Neuronal stem cell (in vitro differentiated cells): ENCODE results near the gene PGA3.

Source experiments
- DNase-seq: peaks from one replicate; pipeline ENCODE4 v3.0.0-alpha.2; 2013; ENCODE audit warnings: low spot score
- H2AFZ ChIP-seq: one replicate; pipeline ENCODE4 v1.6.1; 2013; ENCODE audit warnings: mild to moderate bottlenecking, low read length, inconsistent platforms
- H2AK5ac ChIP-seq: 2 replicates; pipeline ENCODE4 v1.6.1; 2013; ENCODE audit warnings: low read depth, mild to moderate bottlenecking, inconsistent platforms, low read length, moderate library complexity, mixed read lengths
- H2BK120ac ChIP-seq: 2 replicates; pipeline ENCODE4 v1.6.1; 2013; ENCODE audit warnings: low read depth, mild to moderate bottlenecking, inconsistent platforms, low read length, moderate library complexity, mixed read lengths
- H2BK12ac ChIP-seq: one replicate; pipeline ENCODE4 v1.6.1; 2013; ENCODE audit warnings: low read length, inconsistent platforms
- H2BK15ac ChIP-seq: 2 replicates; pipeline ENCODE4 v1.6.1; 2013; ENCODE audit warnings: mild to moderate bottlenecking, low read length, inconsistent platforms, mixed read lengths
- H2BK5ac ChIP-seq: one replicate; pipeline ENCODE4 v1.6.1; 2013; ENCODE audit warnings: inconsistent platforms, mild to moderate bottlenecking, low read length, moderate library complexity
- H3K14ac ChIP-seq: one replicate; pipeline ENCODE4 v1.6.1; 2013; ENCODE audit warnings: low read length, inconsistent platforms
- H3K18ac ChIP-seq: 2 replicates; pipeline ENCODE4 v1.6.1; 2013; ENCODE audit warnings: low read length, inconsistent platforms
- H3K23ac ChIP-seq: 2 replicates; pipeline ENCODE4 v1.6.1; 2013; ENCODE audit warnings: low read depth, mild to moderate bottlenecking, mixed read lengths, low read length, inconsistent platforms; ENCODE audit not compliant: poor library complexity
- H3K27ac ChIP-seq: replicated peaks from 3 replicates; pipeline ENCODE4 v1.5.1; 2013; ENCODE audit warnings: low read length, inconsistent platforms
- H3K27me3 ChIP-seq, 3 experiments: 2 replicates each; pipeline ENCODE4 v1.6.1; 2013; ENCODE audit warnings: low read length in 3 of 3, mild to moderate bottlenecking in 2 of 3, inconsistent platforms in 1 of 3, low read depth in 1 of 3, mixed read lengths in 1 of 3, moderate library complexity in 1 of 3; ENCODE audit not compliant: control insufficient read depth in 3 of 3, insufficient read depth in 3 of 3
- H3K36me3 ChIP-seq, 2 donors: replicated peaks in 1 of 2; 2 replicates each; pipeline ENCODE4 v1.6.1; 2013; ENCODE audit warnings: low read length in 2 of 2; ENCODE audit not compliant: control insufficient read depth in 2 of 2, insufficient read depth in 2 of 2
- H3K4ac ChIP-seq: 2 replicates; pipeline ENCODE4 v1.6.1; 2013; ENCODE audit warnings: inconsistent platforms, mild to moderate bottlenecking, low read length, moderate library complexity
- H3K4me1 ChIP-seq, 2 donors: 1 replicate in 1 of 2; 2 replicates in 1 of 2; pipeline ENCODE4 v1.6.1; 2013; ENCODE audit warnings: low read length in 2 of 2, low read depth in 1 of 2; ENCODE audit not compliant: control insufficient read depth in 2 of 2, insufficient read depth in 1 of 2
- H3K4me2 ChIP-seq: one replicate; pipeline ENCODE4 v1.6.1; 2013; ENCODE audit warnings: mild to moderate bottlenecking, low read length, inconsistent platforms; ENCODE audit not compliant: insufficient read depth, poor library complexity, severe bottlenecking
- H3K4me3 ChIP-seq, 2 donors: 2 replicates each; pipeline ENCODE4 v1.5.1; 2013; ENCODE audit warnings: low read length in 2 of 2, mild to moderate bottlenecking in 2 of 2, inconsistent platforms in 1 of 2, moderate library complexity in 1 of 2
- H3K79me1 ChIP-seq: one replicate; pipeline ENCODE4 v1.6.1; 2013; ENCODE audit warnings: low read depth, mild to moderate bottlenecking, inconsistent platforms, low read length, moderate library complexity
- H3K9ac ChIP-seq: one replicate; pipeline ENCODE4 v1.6.1; 2013; ENCODE audit warnings: mild to moderate bottlenecking, low read depth, low read length, inconsistent platforms; ENCODE audit not compliant: poor library complexity
- H3K9me3 ChIP-seq, 2 donors: replicated peaks in 1 of 2; 2 replicates each; pipeline versions ENCODE3 to v1.6.1; 2013; ENCODE audit warnings: low read length in 2 of 2, mild to moderate bottlenecking in 2 of 2, inconsistent platforms in 1 of 2, low read depth in 1 of 2, mixed read lengths in 1 of 2, moderate library complexity in 1 of 2; ENCODE audit not compliant: control insufficient read depth in 2 of 2, insufficient read depth in 1 of 2
- H4K8ac ChIP-seq: one replicate; pipeline ENCODE4 v1.6.1; 2013; ENCODE audit warnings: low read depth, mild to moderate bottlenecking, inconsistent platforms, low read length, moderate library complexity
- H4K91ac ChIP-seq: one replicate; pipeline ENCODE4 v1.6.1; 2013; ENCODE audit warnings: low read length, low read depth, mild to moderate bottlenecking, inconsistent platforms; ENCODE audit not compliant: poor library complexity
- WGBS, 2 donors: extraction: QIAGEN DNeasy Blood & Tissue Kit; methylation state at CpG; one replicate each; pipeline ENCODE4 v1.1.7; 2013; ENCODE audit warnings: missing lambda C conversion rate in 2 of 2, mixed read lengths in 1 of 2; ENCODE audit not compliant: insufficient read length in 2 of 2, insufficient replicate concordance in 1 of 2; ENCODE audit errors: extremely low coverage in 2 of 2; 5-methylcytosine and 5-hydroxymethylcytosine counted together

The PGA3 gene

GRCh38 chr11:61168042-61168688, 35.1 kb upstream of the PGA3 start:
- no peak overlapping the region for H3K4me2 ChIP-seq
- H3K23ac ChIP-seq: no peak overlapping the region
- H3K14ac ChIP-seq: no peak overlapping the region
- no peak overlapping the region for H2AFZ ChIP-seq
- H3K27me3 ChIP-seq: peaks cover 0 to 3% (median 0%) of the 10 kb centered on the region in 3 experiments
- no peak overlapping the region for H3K4me3 ChIP-seq
- WGBS, 2 donors: no CpG with 5 or more reads among the region's 9 CpGs
- H3K18ac ChIP-seq: no peak overlapping the region
- no peak overlapping the region for H4K8ac ChIP-seq
- H3K4ac ChIP-seq: no peak overlapping the region
- H2AK5ac ChIP-seq: no peak overlapping the region
- no peak overlapping the region for H3K27ac ChIP-seq
- no peak overlapping the region for H3K9ac ChIP-seq
- H2BK120ac ChIP-seq: no peak overlapping the region
- H2BK15ac ChIP-seq: no peak overlapping the region
- H2BK5ac ChIP-seq: no peak overlapping the region
- no peak for DNase-seq
- H3K4me1 ChIP-seq: peaks cover 0 to 4% of the 10 kb centered on the region in 2 donors
- no peaks in the 10 kb centered on the region for H3K36me3 ChIP-seq
- H4K91ac ChIP-seq: no peak overlapping the region
- no peak overlapping the region for H2BK12ac ChIP-seq
- no peaks in the 10 kb centered on the region for H3K79me1 ChIP-seq
- H3K9me3 ChIP-seq: peaks cover 3 to 4% of the 10 kb centered on the region in 2 donors

- WGBS, 2 donors: no CpG with 5 or more reads among the region's 1 CpG
- peaks cover 0 to 4% of the 10 kb centered on the region in 2 donors for H3K4me1 ChIP-seq
- no peak overlapping the region for H3K27ac ChIP-seq
Measured at GRCh38 chr11:61168800-61169199, 34.5 kb upstream of the PGA3 start.

GRCh38 chr11:61170566-61170965, 32.7 kb upstream of the PGA3 start:
- Histone ChIP-seq H4K91ac (no peak overlapping the region), H3K36me3 (no peaks in the 10 kb centered on the region), H2BK12ac (no peak overlapping the region), H3K4me1 (no peaks in the 10 kb centered on the region), H2BK120ac (no peak overlapping the region), H3K9ac (no peak overlapping the region), H3K27ac (no peak overlapping the region), H3K14ac (no peak overlapping the region), H3K4me3 (no peak overlapping the region), H3K27me3 (peaks cover 0 to 19% (median 0%) of the 10 kb centered on the region in 3 experiments), H4K8ac (no peak overlapping the region), H3K18ac (no peak overlapping the region), H3K79me1 (no peaks in the 10 kb centered on the region), H2BK15ac (no peak overlapping the region), H3K23ac (no peak overlapping the region), H3K4me2 (no peak overlapping the region), H3K4ac (no peak overlapping the region), H3K9me3 (peaks cover 3 to 4% of the 10 kb centered on the region in 2 donors), H2AFZ (no peak overlapping the region), H2AK5ac (peak overlapping the region; percentile 18), H2BK5ac (no peak overlapping the region)
- no CpG with 5 or more reads among the region's 9 CpGs for WGBS, 2 donors
- DNase-seq: no peak

More at GRCh38 chr11:61168800-61169199, 34.5 kb upstream of the PGA3 start:
- Histone ChIP-seq H3K27me3 (peaks cover 0 to 6% (median 0%) of the 10 kb centered on the region in 3 experiments), H2BK15ac (no peak overlapping the region), H3K4me3 (no peak overlapping the region), H3K9ac (no peak overlapping the region), H4K8ac (no peak overlapping the region), H3K23ac (no peak overlapping the region), H3K9me3 (peaks cover 3 to 4% of the 10 kb centered on the region in 2 donors), H3K18ac (no peak overlapping the region), H3K4me2 (no peak overlapping the region), H4K91ac (no peak overlapping the region), H3K79me1 (no peaks in the 10 kb centered on the region), H2AK5ac (no peak overlapping the region), H3K4ac (no peak overlapping the region), H2AFZ (no peak overlapping the region), H3K14ac (no peak overlapping the region), H2BK12ac (no peak overlapping the region), H2BK5ac (no peak overlapping the region), H3K36me3 (no peaks in the 10 kb centered on the region), H2BK120ac (no peak overlapping the region)
- no peak for DNase-seq

- Histone ChIP-seq H3K9me3 (peaks cover 3 to 4% of the 10 kb centered on the region in 2 donors), H3K18ac (no peak overlapping the region), H2AK5ac (no peak overlapping the region), H3K79me1 (no peaks in the 10 kb centered on the region), H3K36me3 (no peaks in the 10 kb centered on the region), H3K4ac (no peak overlapping the region), H4K91ac (no peak overlapping the region), H2BK15ac (no peak overlapping the region), H3K27ac (no peak overlapping the region), H2AFZ (no peak overlapping the region), H2BK5ac (no peak overlapping the region), H4K8ac (no peak overlapping the region), H3K23ac (no peak overlapping the region), H3K4me2 (no peak overlapping the region), H3K4me3 (no peak overlapping the region), H2BK120ac (no peak overlapping the region), H3K4me1 (no peaks in the 10 kb centered on the region), H3K14ac (no peak overlapping the region), H3K27me3 (peaks cover 0 to 31% (median 0%) of the 10 kb centered on the region in 3 experiments), H3K9ac (no peak overlapping the region), H2BK12ac (no peak overlapping the region)
- WGBS, 2 donors: no CpG with 5 or more reads among the region's 3 CpGs
- DNase-seq: no peak
Measured at GRCh38 chr11:61171907-61172306, 31.4 kb upstream of the PGA3 start.
